Hepatocyte (in vitro differentiated cells): ENCODE measurements around the gene NXNL2. TPM values are rescaled to one million over a fixed set of nuclear protein-coding genes. Genes with fewer than 3 reads are reported as not detected.
A peak's percentile ranks its signal among the peaks of the same experiment; 100 is the strongest.

Experiments used
- DNase-seq: peaks from one replicate; pipeline ENCODE4 v3.0.0-alpha.2; 2016; ENCODE audit warnings: low spot score
- H2AFZ ChIP-seq: fragments of 200-600 bp; sonication (generic); 2 replicates; pipeline ENCODE4 v1.6.0; 2016; ENCODE audit warnings: antibody characterized with exemption, mild to moderate bottlenecking
- H3K27ac ChIP-seq: fragments of 200-600 bp; sonication (generic); 2 replicates; pipeline ENCODE4 v1.5.1; 2016; ENCODE audit warnings: mild to moderate bottlenecking
- H3K27me3 ChIP-seq: fragments of 200-600 bp; sonication (generic); 2 replicates; pipeline ENCODE4 v1.6.1; 2016
- H3K36me3 ChIP-seq: fragments of 200-600 bp; sonication (generic); replicated peaks from 2 replicates; pipeline ENCODE4 v1.5.1; 2016; ENCODE audit warnings: low read depth; ENCODE audit not compliant: insufficient read depth
- H3K4me1 ChIP-seq: fragments of 200-600 bp; sonication (generic); 2 replicates; pipeline ENCODE4 v1.5.1; 2016; ENCODE audit warnings: mild to moderate bottlenecking, moderate library complexity; ENCODE audit not compliant: insufficient read depth
- H3K4me2 ChIP-seq: fragments of 200-600 bp; sonication (generic); 2 replicates; pipeline ENCODE4 v1.6.0; 2016
- H3K4me3 ChIP-seq: fragments of 200-600 bp; sonication (generic); 2 replicates; pipeline ENCODE4 v1.5.1; 2016; ENCODE audit warnings: mild to moderate bottlenecking
- H3K79me2 ChIP-seq: fragments of 200-600 bp; sonication (generic); 2 replicates; pipeline ENCODE4 v1.6.0; 2017; ENCODE audit warnings: mild to moderate bottlenecking
- H3K9me2 ChIP-seq: fragments of 200-600 bp; sonication (generic); replicated peaks from 2 replicates; pipeline ENCODE4 v1.6.0; 2017; ENCODE audit warnings: mild to moderate bottlenecking; ENCODE audit not compliant: insufficient read depth
- H3K9me3 ChIP-seq: fragments of 200-600 bp; sonication (generic); 2 replicates; pipeline ENCODE4 v1.5.1; 2016; ENCODE audit warnings: low read depth, mild to moderate bottlenecking
- H4K20me1 ChIP-seq: fragments of 200-600 bp; sonication (generic); 2 replicates; pipeline ENCODE4 v1.6.0; 2016; ENCODE audit warnings: mild to moderate bottlenecking; ENCODE audit not compliant: insufficient read depth, poor library complexity, severe bottlenecking
- EZH2 ChIP-seq: fragments of 200-600 bp; sonication (generic); IDR thresholded peaks from 2 replicates; pipeline ENCODE4 v1.6.1; 2016; ENCODE audit warnings: antibody characterized with exemption, mild to moderate bottlenecking, borderline replicate concordance
- EZH2phosphoT487 ChIP-seq: fragments of 200-600 bp; sonication (generic); IDR thresholded peaks from one replicate; pipeline ENCODE4 v1.6.1; 2018; ENCODE audit warnings: antibody characterized with exemption, mild to moderate bottlenecking, low read depth, moderate library complexity; ENCODE audit not compliant: unreplicated experiment, severe bottlenecking
- WGBS: methylation state at CpG from one replicate; pipeline ENCODE4 v1.1.6; 2016; ENCODE audit warnings: low lambda C conversion rate; ENCODE audit errors: missing lambda C conversion rate; 5-methylcytosine and 5-hydroxymethylcytosine counted together
- polyA plus RNA-seq: library from polyadenylated mRNA; unstranded; fragments of >200 nt; fragmentation: Nextera tagmentation; extraction: Ambion mirVana; gene quantifications from 2 replicates; pipeline ENCODE4 v1.2.1, GENCODE V29; 2016
- total RNA-seq: library from RNA; depleted of rRNA; stranded (reverse); fragments of >200 nt; gene quantifications from 2 replicates; pipeline ENCODE4 v1.2.3, GENCODE V29; 2014
- TF ChIP-seq, protein P1 (sequence below): fragments of 200-600 bp; sonication (generic); IDR thresholded peaks from 2 replicates; pipeline ENCODE4 v1.5.1; 2016; ENCODE audit warnings: antibody characterized with exemption, mild to moderate bottlenecking; ENCODE audit not compliant: poor library complexity

NXNL2 gene
- total and polyA plus RNA-seq, 2 experiments from 2014 or later: 0.57 to 2.5 TPM

DNA sequence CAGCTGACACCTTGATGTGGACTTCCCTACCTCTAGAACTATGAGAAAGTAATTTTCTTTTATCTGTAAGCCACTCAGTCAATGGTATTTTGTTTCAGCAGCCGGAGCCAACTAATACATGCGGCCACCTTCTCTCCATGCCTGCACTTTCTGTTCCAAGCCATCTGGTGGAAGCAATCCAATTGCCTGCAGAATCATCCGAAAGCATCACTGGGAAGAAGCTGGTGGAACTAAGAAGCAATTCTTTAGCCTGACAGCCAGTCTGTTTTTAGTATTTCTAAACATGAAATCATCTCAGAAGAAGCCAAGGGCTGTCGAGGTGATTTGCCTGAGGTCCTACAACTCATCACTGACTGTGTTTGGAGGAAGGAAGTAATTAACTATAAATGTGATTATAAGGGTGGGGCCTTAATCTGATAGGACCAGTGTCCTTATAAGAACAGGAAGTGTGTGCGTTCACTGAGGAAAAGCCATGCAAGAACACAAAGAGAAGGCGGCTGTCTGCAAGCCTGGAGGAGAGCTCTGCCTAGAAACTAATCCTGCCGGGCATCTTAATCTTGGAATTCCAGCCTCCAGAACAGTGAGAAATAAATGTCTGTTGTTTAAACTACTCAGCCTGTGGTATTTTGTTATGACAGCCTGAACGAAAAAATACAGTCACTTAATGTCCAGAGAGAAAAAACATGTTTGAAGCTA is 49.1 kb downstream of the NXNL2 start:
- H3K4me1 ChIP-seq: peaks cover 7% of the 10 kb centered on the region
- no peak for TF ChIP-seq EZH2phosphoT487
- TF ChIP-seq EZH2: no peak
- TF ChIP-seq, protein P1, sequence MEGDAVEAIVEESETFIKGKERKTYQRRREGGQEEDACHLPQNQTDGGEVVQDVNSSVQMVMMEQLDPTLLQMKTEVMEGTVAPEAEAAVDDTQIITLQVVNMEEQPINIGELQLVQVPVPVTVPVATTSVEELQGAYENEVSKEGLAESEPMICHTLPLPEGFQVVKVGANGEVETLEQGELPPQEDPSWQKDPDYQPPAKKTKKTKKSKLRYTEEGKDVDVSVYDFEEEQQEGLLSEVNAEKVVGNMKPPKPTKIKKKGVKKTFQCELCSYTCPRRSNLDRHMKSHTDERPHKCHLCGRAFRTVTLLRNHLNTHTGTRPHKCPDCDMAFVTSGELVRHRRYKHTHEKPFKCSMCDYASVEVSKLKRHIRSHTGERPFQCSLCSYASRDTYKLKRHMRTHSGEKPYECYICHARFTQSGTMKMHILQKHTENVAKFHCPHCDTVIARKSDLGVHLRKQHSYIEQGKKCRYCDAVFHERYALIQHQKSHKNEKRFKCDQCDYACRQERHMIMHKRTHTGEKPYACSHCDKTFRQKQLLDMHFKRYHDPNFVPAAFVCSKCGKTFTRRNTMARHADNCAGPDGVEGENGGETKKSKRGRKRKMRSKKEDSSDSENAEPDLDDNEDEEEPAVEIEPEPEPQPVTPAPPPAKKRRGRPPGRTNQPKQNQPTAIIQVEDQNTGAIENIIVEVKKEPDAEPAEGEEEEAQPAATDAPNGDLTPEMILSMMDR: no peak
- H3K4me2 ChIP-seq: peak overlapping the region; percentile 18
- H3K9me3 ChIP-seq: no peaks in the 10 kb centered on the region
- no peaks in the 10 kb centered on the region for H3K36me3 ChIP-seq
- H2AFZ ChIP-seq: no peak overlapping the region
- H3K27ac ChIP-seq: peak overlapping the region; percentile 7
- no peaks in the 10 kb centered on the region for H3K27me3 ChIP-seq
- 57% methylated on average over 8 of the region's 8 CpGs for WGBS
- no peaks in the 10 kb centered on the region for H4K20me1 ChIP-seq
- no peak for DNase-seq
- no peak overlapping the region for H3K4me3 ChIP-seq
- no peaks in the 10 kb centered on the region for H3K9me2 ChIP-seq
- no peaks in the 10 kb centered on the region for H3K79me2 ChIP-seq

DNA sequence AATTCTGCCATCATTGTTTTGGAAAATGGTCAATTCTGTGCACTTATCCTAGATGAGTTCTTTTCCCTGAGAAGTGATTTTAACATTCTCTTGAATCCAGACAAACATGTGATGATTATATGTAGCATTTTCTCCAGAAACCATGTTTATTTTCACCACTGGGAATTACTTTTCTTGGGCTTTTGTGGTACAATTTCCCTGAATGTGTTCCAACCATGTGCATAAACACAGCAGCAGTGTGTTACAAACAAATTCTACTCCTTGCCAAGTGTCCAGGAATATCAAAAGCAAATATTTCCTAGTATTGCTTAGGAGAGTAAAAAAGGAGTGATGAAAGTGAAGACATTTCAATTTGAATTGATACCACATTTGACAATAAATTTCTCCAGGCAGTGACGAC is 50.4 kb downstream of the NXNL2 start:
- H3K4me2 ChIP-seq: no peak overlapping the region
- H4K20me1 ChIP-seq: no peaks in the 10 kb centered on the region
- TF ChIP-seq, protein P1: no peak
- no peak for TF ChIP-seq EZH2
- no peak for TF ChIP-seq EZH2phosphoT487
- H3K9me3 ChIP-seq: no peaks in the 10 kb centered on the region
- H2AFZ ChIP-seq: no peak overlapping the region
- H3K27me3 ChIP-seq: no peaks in the 10 kb centered on the region
- no peaks in the 10 kb centered on the region for H3K36me3 ChIP-seq
- no peak overlapping the region for H3K4me3 ChIP-seq
- H3K79me2 ChIP-seq: no peaks in the 10 kb centered on the region
- no peaks in the 10 kb centered on the region for H3K9me2 ChIP-seq
- no peak overlapping the region for H3K27ac ChIP-seq
- WGBS: 86% methylated on average over 1 of the region's 1 CpG
- peaks cover 7% of the 10 kb centered on the region for H3K4me1 ChIP-seq
- no peak for DNase-seq

DNA sequence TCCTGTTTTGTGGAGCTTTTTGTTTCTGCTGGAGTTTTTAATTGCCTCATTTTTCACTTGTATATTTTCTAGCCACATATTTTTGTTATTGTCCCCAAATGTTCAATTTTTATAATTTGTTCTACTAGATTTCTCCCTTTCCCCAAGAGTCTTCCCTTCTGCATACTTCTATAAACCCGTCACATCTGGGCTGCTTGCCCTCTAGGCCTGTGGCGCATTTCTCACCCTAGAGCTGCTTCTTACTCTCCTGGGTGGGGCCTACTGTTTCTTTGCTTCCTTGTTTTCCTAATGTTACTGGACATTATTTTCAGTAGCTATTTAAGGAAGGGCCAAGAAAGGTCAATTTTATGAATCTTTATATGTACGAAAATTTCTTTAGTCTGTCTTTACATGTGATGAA is 51.5 kb downstream of the NXNL2 start:
- Histone ChIP-seq H3K9me2 (no peaks in the 10 kb centered on the region), H3K4me2 (no peak overlapping the region), H3K9me3 (no peaks in the 10 kb centered on the region), H3K27me3 (no peaks in the 10 kb centered on the region), H3K4me3 (no peak overlapping the region), H2AFZ (no peak overlapping the region), H3K27ac (no peak overlapping the region), H4K20me1 (no peaks in the 10 kb centered on the region), H3K4me1 (peaks cover 7% of the 10 kb centered on the region), H3K79me2 (no peaks in the 10 kb centered on the region), H3K36me3 (no peaks in the 10 kb centered on the region)
- TF ChIP-seq, protein P1: no peak
- 98% methylated on average over 3 of the region's 3 CpGs for WGBS
- DNase-seq: no peak
